ENCODE measurements around the gene CMTM8.

The CMTM8 gene

DNA sequence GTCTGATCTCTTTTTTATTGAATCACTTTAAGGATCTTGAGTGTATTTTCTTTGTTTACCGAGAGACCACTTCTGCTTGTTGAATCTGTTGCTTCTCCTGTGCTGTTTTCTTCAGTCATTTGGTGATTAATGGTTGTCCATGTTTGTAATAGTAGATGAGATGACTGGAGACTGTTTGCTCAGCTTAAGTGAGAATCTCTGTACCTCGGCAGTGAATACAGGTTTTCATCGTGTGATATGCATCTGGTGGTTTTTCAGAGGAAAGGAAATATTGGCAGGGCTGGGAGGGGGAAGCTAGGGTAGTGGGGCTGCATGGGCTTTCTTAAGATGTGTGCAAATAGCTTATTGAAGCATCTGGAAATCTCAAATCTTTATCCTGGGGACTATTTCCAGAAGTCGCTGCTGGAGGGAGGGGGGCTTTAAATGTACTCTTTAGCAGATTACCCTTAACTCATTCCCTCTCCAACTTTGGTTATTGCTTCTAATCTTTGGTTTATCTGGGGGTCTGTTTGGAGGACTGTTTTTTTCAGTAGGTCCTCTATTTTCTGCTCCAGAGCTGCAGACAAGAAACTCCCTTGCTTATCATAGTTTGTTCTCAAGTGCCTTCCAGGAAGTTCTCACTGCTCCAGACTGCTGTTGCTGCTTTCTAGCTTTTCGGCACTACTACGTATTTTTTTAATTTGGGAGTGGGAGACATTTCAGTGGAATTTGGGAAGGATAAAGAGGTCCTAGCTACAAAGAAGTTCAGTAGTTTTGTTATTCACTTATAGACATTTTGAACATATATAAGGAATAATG, 19.4 kb downstream of the CMTM8 start:
- DNase-seq (ENCODE audit: low read depth, low spot score): no peak
- Histone ChIP-seq H3K9ac (ENCODE audit: insufficient read length, low read depth) (no peak overlapping the region), H3K27me3 (ENCODE audit: insufficient read depth, insufficient read length) (no peaks in the 10 kb centered on the region), H3K36me3 (ENCODE audit: insufficient read depth, insufficient read length, low read length) (peaks cover 3% of the 10 kb centered on the region), H3K9me3 (ENCODE audit: insufficient read depth, low read length) (peaks cover 13% of the 10 kb centered on the region), H3K4me3 (ENCODE audit: insufficient read length, low read depth) (no peak overlapping the region), H3K4me1 (ENCODE audit: insufficient read depth, insufficient read length) (no peaks in the 10 kb centered on the region)
- TF ChIP-seq YY1 (IDR thresholded peaks at IDR 0.05; ENCODE audit: insufficient read depth, insufficient read length) (no peak), ZNF274 (IDR thresholded peaks at IDR 0.05; ENCODE audit: low read depth, low read length) (no peak), SUZ12 (IDR thresholded peaks at IDR 0.05; ENCODE audit: extremely low read depth, insufficient read depth, insufficient read length) (no peak)

DNA sequence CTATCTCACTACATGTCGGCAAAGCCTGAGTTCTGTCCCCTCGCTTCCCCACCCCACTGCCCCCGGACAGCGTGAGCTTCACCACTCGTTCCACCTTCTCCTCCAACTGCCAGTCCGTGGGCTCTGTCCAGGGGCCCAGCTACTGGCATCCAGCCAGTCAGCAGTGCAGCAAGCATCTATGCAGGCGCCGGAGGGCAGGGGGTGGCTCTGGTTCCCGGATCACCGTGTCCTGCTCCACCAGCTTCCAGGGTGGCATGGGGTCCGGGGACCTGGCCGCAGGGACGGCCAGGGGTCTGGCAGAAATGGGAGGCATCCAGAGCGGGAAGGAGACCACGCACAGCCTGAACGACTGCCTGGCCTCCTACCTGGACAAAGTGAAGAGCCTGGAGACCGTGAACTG, 20.4 kb downstream of the CMTM8 start:
- Histone ChIP-seq H3K36me3 (ENCODE audit: insufficient read depth, insufficient read length, low read length) (peaks cover 3% of the 10 kb centered on the region), H3K4me1 (ENCODE audit: insufficient read depth, insufficient read length) (no peaks in the 10 kb centered on the region), H3K27me3 (ENCODE audit: insufficient read depth, insufficient read length) (no peaks in the 10 kb centered on the region), H3K9me3 (ENCODE audit: insufficient read depth, low read length) (peaks cover 10% of the 10 kb centered on the region), H3K4me3 (ENCODE audit: insufficient read length, low read depth) (no peak overlapping the region), H3K9ac (ENCODE audit: insufficient read length, low read depth) (no peak overlapping the region)
- TF ChIP-seq SUZ12 (IDR thresholded peaks at IDR 0.05; ENCODE audit: extremely low read depth, insufficient read depth, insufficient read length) (no peak), YY1 (IDR thresholded peaks at IDR 0.05; ENCODE audit: insufficient read depth, insufficient read length) (no peak), ZNF274 (IDR thresholded peaks at IDR 0.05; ENCODE audit: low read depth, low read length) (no peak)
- no peak for DNase-seq (ENCODE audit: low read depth, low spot score)

DNA sequence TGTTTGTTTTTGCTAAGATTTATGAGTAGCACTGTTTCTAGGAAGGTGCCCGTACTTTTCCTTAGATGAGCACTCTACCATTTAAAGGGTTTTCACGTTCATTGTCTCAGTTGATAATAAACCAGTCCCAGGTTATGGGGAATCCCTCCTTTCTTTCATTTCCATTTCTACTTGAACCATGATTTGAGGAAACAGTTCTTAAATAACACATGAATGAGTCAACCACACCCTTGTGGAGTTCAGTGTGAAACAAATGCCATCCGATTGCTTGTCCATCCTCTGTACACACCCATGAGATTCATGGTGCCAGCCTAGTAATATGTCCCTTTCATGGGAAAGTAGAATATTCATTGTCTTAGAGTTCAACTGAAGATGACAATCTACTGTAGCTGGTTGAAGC, 23.1 kb downstream of the CMTM8 start:
- H3K9ac ChIP-seq (ENCODE audit: insufficient read length, low read depth): no peak overlapping the region
- H3K36me3 ChIP-seq (ENCODE audit: insufficient read depth, insufficient read length, low read length): peaks cover 3% of the 10 kb centered on the region
- H3K4me3 ChIP-seq (ENCODE audit: insufficient read length, low read depth): no peak overlapping the region
- no peak for DNase-seq (ENCODE audit: low read depth, low spot score)
- H3K9me3 ChIP-seq (ENCODE audit: insufficient read depth, low read length): no peaks in the 10 kb centered on the region
- no peaks in the 10 kb centered on the region for H3K4me1 ChIP-seq (ENCODE audit: insufficient read depth, insufficient read length)
- H3K27me3 ChIP-seq (ENCODE audit: insufficient read depth, insufficient read length): no peaks in the 10 kb centered on the region
- TF ChIP-seq ZNF274 (IDR thresholded peaks at IDR 0.05; ENCODE audit: low read depth, low read length) (no peak), YY1 (IDR thresholded peaks at IDR 0.05; ENCODE audit: insufficient read depth, insufficient read length) (no peak), SUZ12 (IDR thresholded peaks at IDR 0.05; ENCODE audit: extremely low read depth, insufficient read depth, insufficient read length) (no peak)

DNA sequence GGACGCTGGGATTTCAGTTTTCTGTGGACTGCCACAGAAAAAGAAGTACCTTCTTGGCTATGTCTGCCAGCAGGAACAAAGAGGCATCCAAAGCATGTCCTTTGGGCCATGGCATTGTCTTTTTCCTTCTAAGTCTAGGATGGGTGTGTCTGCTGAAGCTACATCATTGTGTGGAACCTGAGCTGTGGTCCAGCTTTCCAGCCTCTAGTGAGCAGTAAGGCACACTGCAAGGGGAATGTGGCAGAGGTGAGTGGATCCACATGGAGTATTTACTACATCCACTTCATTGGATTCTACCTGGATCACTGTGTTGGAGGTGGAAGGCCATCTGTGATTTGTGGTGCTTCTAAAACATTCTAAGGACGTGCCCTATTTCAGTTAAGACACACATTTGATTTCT, 23.7 kb downstream of the CMTM8 start:
- H3K27me3 ChIP-seq (ENCODE audit: insufficient read depth, insufficient read length): no peaks in the 10 kb centered on the region
- peaks cover 3% of the 10 kb centered on the region for H3K36me3 ChIP-seq (ENCODE audit: insufficient read depth, insufficient read length, low read length)
- TF ChIP-seq YY1 (IDR thresholded peaks at IDR 0.05; ENCODE audit: insufficient read depth, insufficient read length) (no peak), ZNF274 (IDR thresholded peaks at IDR 0.05; ENCODE audit: low read depth, low read length) (no peak), SUZ12 (IDR thresholded peaks at IDR 0.05; ENCODE audit: extremely low read depth, insufficient read depth, insufficient read length) (no peak)
- no peak overlapping the region for H3K9ac ChIP-seq (ENCODE audit: insufficient read length, low read depth)
- H3K4me3 ChIP-seq (ENCODE audit: insufficient read length, low read depth): no peak overlapping the region
- H3K4me1 ChIP-seq (ENCODE audit: insufficient read depth, insufficient read length): no peaks in the 10 kb centered on the region
- no peaks in the 10 kb centered on the region for H3K9me3 ChIP-seq (ENCODE audit: insufficient read depth, low read length)
- DNase-seq (ENCODE audit: low read depth, low spot score): no peak

DNA sequence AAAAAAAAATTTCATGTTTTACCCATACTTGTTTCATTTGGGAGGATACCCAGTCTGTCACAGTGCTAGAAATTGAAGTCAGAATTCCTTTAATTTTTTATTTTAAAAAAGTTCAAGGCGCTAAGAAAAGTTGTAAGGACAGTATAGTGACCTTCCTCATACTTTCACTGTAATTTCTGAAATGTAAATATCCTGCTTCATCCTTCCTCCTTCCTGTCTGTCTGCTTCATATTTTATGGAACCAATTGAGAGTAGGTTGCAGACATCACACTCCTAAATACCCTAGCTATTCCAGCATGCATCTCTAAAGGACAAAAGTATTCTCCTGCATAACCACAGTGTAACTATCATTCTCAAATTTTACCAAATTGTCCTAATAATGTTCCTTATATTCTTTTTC, 35.8 kb downstream of the CMTM8 start:
- Histone ChIP-seq H3K9ac (ENCODE audit: insufficient read length, low read depth) (no peak overlapping the region), H3K4me3 (ENCODE audit: insufficient read length, low read depth) (no peak overlapping the region)
- TF ChIP-seq YY1 (IDR thresholded peaks at IDR 0.05; ENCODE audit: insufficient read depth, insufficient read length) (no peak), ZNF274 (IDR thresholded peaks at IDR 0.05; ENCODE audit: low read depth, low read length) (no peak), SUZ12 (IDR thresholded peaks at IDR 0.05; ENCODE audit: extremely low read depth, insufficient read depth, insufficient read length) (no peak)

DNA sequence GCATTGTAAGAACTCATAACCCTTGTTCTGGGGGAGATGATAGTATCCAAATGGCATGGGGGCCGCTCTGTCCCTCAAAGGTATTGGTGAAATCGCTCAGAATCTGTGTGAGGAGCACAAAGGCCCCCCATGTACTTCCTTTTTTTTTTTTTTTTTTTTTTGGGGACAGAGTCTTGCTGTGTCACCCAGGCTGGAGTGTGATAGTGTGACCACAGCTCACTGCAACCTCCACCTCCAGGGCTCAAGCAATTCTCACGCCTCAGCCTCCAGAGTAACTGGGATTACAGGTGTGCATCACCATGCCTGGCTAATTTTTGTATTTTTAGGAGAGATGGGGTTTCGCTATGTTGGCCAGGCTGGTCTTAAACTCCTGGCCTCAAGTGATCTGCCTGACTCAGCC, 37.0 kb downstream of the CMTM8 start:
- H3K4me3 ChIP-seq (ENCODE audit: insufficient read length, low read depth): no peak overlapping the region
- no peak for TF ChIP-seq SUZ12 (IDR thresholded peaks at IDR 0.05; ENCODE audit: extremely low read depth, insufficient read depth, insufficient read length)
- TF ChIP-seq ZNF274 (IDR thresholded peaks at IDR 0.05; ENCODE audit: low read depth, low read length): no peak
- H3K4me1 ChIP-seq (ENCODE audit: insufficient read depth, insufficient read length): no peaks in the 10 kb centered on the region
- H3K36me3 ChIP-seq (ENCODE audit: insufficient read depth, insufficient read length, low read length): no peaks in the 10 kb centered on the region
- DNase-seq (ENCODE audit: low read depth, low spot score): no peak
- no peak overlapping the region for H3K9ac ChIP-seq (ENCODE audit: insufficient read length, low read depth)
- no peaks in the 10 kb centered on the region for H3K27me3 ChIP-seq (ENCODE audit: insufficient read depth, insufficient read length)
- H3K9me3 ChIP-seq (ENCODE audit: insufficient read depth, low read length): no peaks in the 10 kb centered on the region

More for the DNA sequence above, 35.8 kb downstream of the CMTM8 start:
- Histone ChIP-seq H3K9me3 (ENCODE audit: insufficient read depth, low read length) (no peaks in the 10 kb centered on the region), H3K4me1 (ENCODE audit: insufficient read depth, insufficient read length) (no peaks in the 10 kb centered on the region), H3K36me3 (ENCODE audit: insufficient read depth, insufficient read length, low read length) (no peaks in the 10 kb centered on the region), H3K27me3 (ENCODE audit: insufficient read depth, insufficient read length) (no peaks in the 10 kb centered on the region)
- DNase-seq (ENCODE audit: low read depth, low spot score): no peak

DNA sequence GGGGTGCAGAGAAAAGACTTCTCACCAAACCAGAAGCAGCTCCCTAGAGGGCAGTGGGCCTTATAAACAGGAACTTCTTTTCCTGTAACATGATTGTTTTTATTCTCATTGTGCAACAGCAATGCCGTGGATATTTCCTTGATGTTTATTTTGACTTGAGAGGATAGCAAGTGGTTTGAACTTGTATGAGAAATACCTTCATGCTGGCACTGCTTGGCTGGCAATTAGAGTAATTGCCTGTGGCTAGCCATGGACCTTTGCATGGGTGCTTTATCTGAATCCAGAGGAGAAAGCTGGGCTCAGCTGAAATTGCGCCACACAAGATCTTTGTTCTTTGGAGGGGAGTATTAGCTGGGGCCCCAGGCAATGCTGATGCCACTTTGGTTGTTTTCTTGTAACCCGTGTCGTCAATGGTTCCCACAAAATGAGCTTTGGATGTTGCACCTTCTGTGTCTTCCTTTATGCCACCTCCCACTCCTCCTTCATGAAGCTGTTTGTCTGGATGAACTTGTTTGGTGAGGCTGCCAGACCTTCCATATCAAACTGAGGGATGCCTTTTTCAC, 37.9 kb downstream of the CMTM8 start:
- no peak for TF ChIP-seq ZNF274 (IDR thresholded peaks at IDR 0.05; ENCODE audit: low read depth, low read length)
- TF ChIP-seq SUZ12 (IDR thresholded peaks at IDR 0.05; ENCODE audit: extremely low read depth, insufficient read depth, insufficient read length): no peak
- TF ChIP-seq YY1 (IDR thresholded peaks at IDR 0.05; ENCODE audit: insufficient read depth, insufficient read length): no peak
- H3K4me3 ChIP-seq (ENCODE audit: insufficient read length, low read depth): no peak overlapping the region
- no peaks in the 10 kb centered on the region for H3K9me3 ChIP-seq (ENCODE audit: insufficient read depth, low read length)
- no peak overlapping the region for H3K9ac ChIP-seq (ENCODE audit: insufficient read length, low read depth)
- no peak for DNase-seq (ENCODE audit: low read depth, low spot score)
- no peaks in the 10 kb centered on the region for H3K4me1 ChIP-seq (ENCODE audit: insufficient read depth, insufficient read length)
- no peaks in the 10 kb centered on the region for H3K36me3 ChIP-seq (ENCODE audit: insufficient read depth, insufficient read length, low read length)
- H3K27me3 ChIP-seq (ENCODE audit: insufficient read depth, insufficient read length): no peaks in the 10 kb centered on the region
